ENCODE data around the gene MRPL55.

DNA sequence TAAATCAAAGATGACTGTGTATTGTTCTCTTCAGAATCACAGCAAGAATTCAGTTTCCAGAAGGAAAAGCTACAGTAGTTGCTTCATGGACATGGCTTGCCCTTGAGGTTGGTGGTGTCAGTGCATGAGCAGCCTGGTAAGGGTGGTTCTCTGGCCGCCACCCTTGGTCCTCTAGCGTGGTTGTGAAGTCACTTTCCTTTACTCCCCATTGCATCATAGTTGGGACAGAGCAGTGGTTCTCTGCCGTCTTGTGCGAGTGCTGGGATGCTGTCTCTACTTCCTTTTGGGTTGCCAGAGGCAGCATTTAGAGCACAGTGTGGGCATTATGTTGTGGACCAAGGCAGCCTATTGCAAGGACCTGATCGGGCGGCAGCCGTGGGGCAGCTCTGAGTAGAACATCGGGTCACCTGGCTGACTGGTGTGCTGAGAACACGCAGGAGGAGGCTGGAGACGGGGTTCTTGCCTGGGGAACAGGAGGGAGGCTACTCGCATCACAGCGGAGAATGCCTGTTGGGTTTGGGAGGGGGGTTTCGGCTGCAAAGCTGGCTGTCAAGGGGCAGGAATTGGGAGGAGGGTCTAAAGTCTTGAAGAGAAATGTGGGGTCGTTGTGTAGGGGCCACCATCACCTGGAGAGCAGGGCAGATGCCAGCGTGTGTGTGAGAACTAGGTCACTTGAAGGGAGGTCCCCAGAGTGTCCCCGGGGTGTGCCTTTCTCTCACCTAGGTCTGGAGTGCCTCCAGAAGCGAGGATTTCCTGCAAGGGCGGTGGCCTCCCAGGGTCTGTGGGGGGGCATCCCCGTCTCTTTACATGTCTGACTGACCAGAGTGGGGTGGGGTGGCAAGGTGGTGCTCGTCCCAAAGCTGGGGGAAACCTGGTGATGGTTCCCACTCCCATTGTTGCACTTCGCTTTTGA, 20.3 kb downstream of the MRPL55 start:
- TF ChIP-seq CTCF (IDR thresholded peaks at IDR 0.05; ENCODE audit: insufficient read depth, low read length) (no peak), POLR2AphosphoS5 (IDR thresholded peaks at IDR 0.05; ENCODE audit: low read depth) (no peak)
